ENCODE data around the gene GSK3B. TPM values are rescaled to one million over a fixed set of nuclear protein-coding genes. Genes with fewer than 3 reads are reported as not detected.

The GSK3B gene
- total RNA-seq, 2 experiments from 2014 or later: 33.0 to 34.2 TPM

GRCh38 chr3:119885746-119886530 lies 208.3 kb downstream of the GSK3B start:
- H3K9me3 Mint-ChIP-seq: peaks cover 5% of the 10 kb centered on the region
- no peak overlapping the region for H3K4me3 Mint-ChIP-seq
- no peak overlapping the region for H3K27ac Mint-ChIP-seq
- no peaks in the 10 kb centered on the region for H3K27me3 Mint-ChIP-seq
- peaks cover 38% of the 10 kb centered on the region for H3K36me3 Mint-ChIP-seq
- DNase-seq: no peak
- peaks cover 5% of the 10 kb centered on the region for H3K4me1 Mint-ChIP-seq

GRCh38 chr3:119884161-119884557 lies 210.1 kb downstream of the GSK3B start:
- Mint-ChIP-seq H3K4me3 (no peak overlapping the region), H3K4me1 (peaks cover 5% of the 10 kb centered on the region), H3K27me3 (no peaks in the 10 kb centered on the region), H3K9me3 (peaks cover 3% of the 10 kb centered on the region), H3K27ac (no peak overlapping the region), H3K36me3 (peaks cover 37% of the 10 kb centered on the region)
- no peak for DNase-seq

GRCh38 chr3:119883461-119884160 lies 210.6 kb downstream of the GSK3B start:
- H3K4me1 Mint-ChIP-seq: peaks cover 5% of the 10 kb centered on the region
- no peak overlapping the region for H3K27ac Mint-ChIP-seq
- DNase-seq: no peak
- no peaks in the 10 kb centered on the region for H3K9me3 Mint-ChIP-seq
- no peaks in the 10 kb centered on the region for H3K27me3 Mint-ChIP-seq
- H3K36me3 Mint-ChIP-seq: peaks cover 32% of the 10 kb centered on the region
- H3K4me3 Mint-ChIP-seq: no peak overlapping the region

GRCh38 chr3:119880966-119881365 lies 213.3 kb downstream of the GSK3B start:
- Mint-ChIP-seq H3K27ac (no peak overlapping the region), H3K27me3 (no peaks in the 10 kb centered on the region), H3K36me3 (peaks cover 14% of the 10 kb centered on the region), H3K9me3 (no peaks in the 10 kb centered on the region), H3K4me3 (no peak overlapping the region), H3K4me1 (peaks cover 3% of the 10 kb centered on the region)
- DNase-seq: no peak

GRCh38 chr3:119873646-119874045 lies 220.6 kb downstream of the GSK3B start:
- Mint-ChIP-seq H3K27me3 (no peaks in the 10 kb centered on the region), H3K9me3 (no peaks in the 10 kb centered on the region), H3K36me3 (peaks cover 18% of the 10 kb centered on the region), H3K4me3 (no peak overlapping the region), H3K27ac (no peak overlapping the region), H3K4me1 (peaks cover 27% of the 10 kb centered on the region)
- DNase-seq: no peak

- DNase-seq: no peak
- Mint-ChIP-seq H3K4me1 (peaks cover 31% of the 10 kb centered on the region), H3K9me3 (no peaks in the 10 kb centered on the region), H3K27me3 (no peaks in the 10 kb centered on the region), H3K4me3 (no peak overlapping the region), H3K27ac (no peak overlapping the region), H3K36me3 (peaks cover 20% of the 10 kb centered on the region)
These were observed 221.5 kb downstream of the GSK3B start for GRCh38 chr3:119872773-119873172.

- peaks cover 21% of the 10 kb centered on the region for H3K36me3 Mint-ChIP-seq
These were observed 222.7 kb downstream of the GSK3B start for GRCh38 chr3:119871571-119871970.

GRCh38 chr3:119870512-119870911 lies 223.7 kb downstream of the GSK3B start:
- peaks cover 32% of the 10 kb centered on the region for H3K4me1 Mint-ChIP-seq
- no peaks in the 10 kb centered on the region for H3K9me3 Mint-ChIP-seq
- H3K36me3 Mint-ChIP-seq: peaks cover 26% of the 10 kb centered on the region
- H3K27me3 Mint-ChIP-seq: no peaks in the 10 kb centered on the region
- H3K4me3 Mint-ChIP-seq: no peak overlapping the region
- DNase-seq: no peak
- no peak overlapping the region for H3K27ac Mint-ChIP-seq

More at GRCh38 chr3:119871571-119871970, 222.7 kb downstream of the GSK3B start:
- Mint-ChIP-seq H3K27ac (no peak overlapping the region), H3K9me3 (no peaks in the 10 kb centered on the region), H3K27me3 (no peaks in the 10 kb centered on the region), H3K4me3 (no peak overlapping the region), H3K4me1 (peaks cover 32% of the 10 kb centered on the region)
- DNase-seq: no peak

- no peak for DNase-seq
- Mint-ChIP-seq H3K9me3 (no peaks in the 10 kb centered on the region), H3K4me1 (peaks cover 11% of the 10 kb centered on the region), H3K4me3 (no peak overlapping the region), H3K36me3 (peaks cover 44% of the 10 kb centered on the region), H3K27me3 (no peaks in the 10 kb centered on the region), H3K27ac (no peak overlapping the region)
These were observed 229.8 kb downstream of the GSK3B start for GRCh38 chr3:119864476-119864875.

- Mint-ChIP-seq H3K27ac (no peak overlapping the region), H3K4me1 (peaks cover 6% of the 10 kb centered on the region)
- no peak for DNase-seq
These were observed 231.6 kb downstream of the GSK3B start for GRCh38 chr3:119862616-119863015.

GRCh38 chr3:119861681-119862080 lies 232.6 kb downstream of the GSK3B start:
- H3K4me1 Mint-ChIP-seq: peaks cover 10% of the 10 kb centered on the region
- H3K27ac Mint-ChIP-seq: no peak overlapping the region
- no peaks in the 10 kb centered on the region for H3K27me3 Mint-ChIP-seq
- peaks cover 10% of the 10 kb centered on the region for H3K9me3 Mint-ChIP-seq
- peaks cover 63% of the 10 kb centered on the region for H3K36me3 Mint-ChIP-seq
- no peak overlapping the region for H3K4me3 Mint-ChIP-seq
- no peak for DNase-seq

More at GRCh38 chr3:119862616-119863015, 231.6 kb downstream of the GSK3B start:
- H3K27me3 Mint-ChIP-seq: no peaks in the 10 kb centered on the region
- peaks cover 55% of the 10 kb centered on the region for H3K36me3 Mint-ChIP-seq
- peaks cover 7% of the 10 kb centered on the region for H3K9me3 Mint-ChIP-seq
- no peak overlapping the region for H3K4me3 Mint-ChIP-seq

GRCh38 chr3:119859728-119860127 lies 234.5 kb downstream of the GSK3B start:
- Mint-ChIP-seq H3K36me3 (peaks cover 71% of the 10 kb centered on the region), H3K9me3 (peaks cover 16% of the 10 kb centered on the region), H3K4me3 (no peak overlapping the region), H3K4me1 (peaks cover 10% of the 10 kb centered on the region), H3K27ac (no peak overlapping the region), H3K27me3 (no peaks in the 10 kb centered on the region)
- no peak for DNase-seq

GRCh38 chr3:119858957-119859356 lies 235.3 kb downstream of the GSK3B start:
- no peak overlapping the region for H3K4me3 Mint-ChIP-seq
- peaks cover 76% of the 10 kb centered on the region for H3K36me3 Mint-ChIP-seq
- DNase-seq: no peak
- peaks cover 19% of the 10 kb centered on the region for H3K9me3 Mint-ChIP-seq
- H3K4me1 Mint-ChIP-seq: peaks cover 10% of the 10 kb centered on the region
- H3K27me3 Mint-ChIP-seq: no peaks in the 10 kb centered on the region
- H3K27ac Mint-ChIP-seq: no peak overlapping the region

- peaks cover 4% of the 10 kb centered on the region for H3K4me1 Mint-ChIP-seq
- H3K9me3 Mint-ChIP-seq: peaks cover 22% of the 10 kb centered on the region
- peaks cover 71% of the 10 kb centered on the region for H3K36me3 Mint-ChIP-seq
- DNase-seq: no peak
- H3K4me3 Mint-ChIP-seq: no peak overlapping the region
- H3K27ac Mint-ChIP-seq: no peak overlapping the region
- H3K27me3 Mint-ChIP-seq: no peaks in the 10 kb centered on the region
These were observed 237.6 kb downstream of the GSK3B start for GRCh38 chr3:119856695-119857094.

- peaks cover 55% of the 10 kb centered on the region for H3K36me3 Mint-ChIP-seq
These were observed 245.1 kb downstream of the GSK3B start for GRCh38 chr3:119849126-119849525.

More at GRCh38 chr3:119849126-119849525, 245.1 kb downstream of the GSK3B start:
- Mint-ChIP-seq H3K27ac (no peak overlapping the region), H3K4me1 (peaks cover 3% of the 10 kb centered on the region), H3K4me3 (no peak overlapping the region), H3K9me3 (peaks cover 13% of the 10 kb centered on the region), H3K27me3 (no peaks in the 10 kb centered on the region)
- DNase-seq: no peak
